ENCODE results near the gene NATD1. TPM values are rescaled to one million over a fixed set of nuclear protein-coding genes. Genes with fewer than 3 reads are reported as not detected.

The NATD1 gene
- total RNA-seq, 1 experiment from 2014 or later = 0.75 TPM

DNA sequence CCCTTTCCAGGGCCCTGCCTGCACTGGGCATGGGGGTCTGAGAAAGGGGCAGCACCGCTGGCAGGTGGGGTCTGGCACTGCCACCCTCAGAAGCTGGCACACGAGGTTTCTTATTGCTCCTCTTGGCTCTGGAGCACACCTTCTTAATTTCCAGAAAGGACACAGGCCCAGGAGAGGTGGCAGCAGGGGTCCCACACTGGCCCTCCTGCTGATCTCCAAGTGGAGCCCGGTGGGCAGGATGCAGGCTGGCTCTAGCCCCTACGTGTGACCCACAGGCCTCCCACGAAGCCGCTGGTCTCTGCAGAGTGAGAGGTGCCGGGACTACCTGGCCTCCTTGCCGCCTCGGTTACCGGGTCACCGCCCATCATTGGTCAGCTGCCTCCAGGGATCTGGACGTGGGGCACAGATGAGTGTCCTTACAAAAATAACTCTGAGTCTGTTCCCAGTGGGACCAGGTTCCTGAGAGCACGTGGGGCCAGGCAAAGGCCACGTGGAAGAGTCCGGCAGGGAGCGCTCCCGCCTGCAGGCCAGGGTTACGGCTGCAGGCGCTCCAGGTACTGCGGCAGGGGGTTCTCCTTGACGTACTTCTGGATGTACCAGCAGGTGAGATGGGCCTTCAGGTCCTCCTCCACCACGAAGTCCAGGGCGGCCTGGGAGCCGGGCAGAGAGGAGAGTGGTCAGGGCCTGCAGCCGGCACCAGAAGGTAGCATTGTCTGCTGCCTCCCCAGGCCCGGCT, 10.3 kb downstream of the NATD1 start:
- no peak for DNase-seq (ENCODE audit: low spot score)
- no peaks in the 10 kb centered on the region for H3K27me3 ChIP-seq (replicated peaks; ENCODE audit: insufficient read depth, low read depth, low read length, poor library complexity)
- ChIA-PET POLR2A (ENCODE audit: low non-redundant PET) (no interaction called here), CTCF (no interaction called here)
- BruUV-seq (replicated peaks) = no TSS peak
- TF ChIP-seq EZH2 (IDR thresholded peaks at IDR 0.05; ENCODE audit: borderline replicate concordance, low read depth, low read length, poor library complexity, severe bottlenecking) (no peak), CTCF (conservative IDR thresholded peaks at IDR 0.05; ENCODE audit: low read depth, low read length) (no peak)
- H3K4me1 ChIP-seq (ENCODE audit: insufficient read depth, low read length, poor library complexity, severe bottlenecking) = no peaks in the 10 kb centered on the region
- no peaks in the 10 kb centered on the region for H3K36me3 ChIP-seq (ENCODE audit: insufficient read depth, low read length, poor library complexity, severe bottlenecking)
- no peaks in the 10 kb centered on the region for H3K9me3 ChIP-seq (ENCODE audit: low read depth, low read length, poor library complexity, severe bottlenecking)
- no peak overlapping the region for H3K4me3 ChIP-seq (ENCODE audit: low read depth, low read length, poor library complexity, severe bottlenecking)
- no peak overlapping the region for H3K27ac ChIP-seq (ENCODE audit: low read depth, low read length, poor library complexity, severe bottlenecking)
- intact Hi-C loops (cut with micrococcal nuclease; ENCODE audit: unreplicated experiment) = no loop called here

DNA sequence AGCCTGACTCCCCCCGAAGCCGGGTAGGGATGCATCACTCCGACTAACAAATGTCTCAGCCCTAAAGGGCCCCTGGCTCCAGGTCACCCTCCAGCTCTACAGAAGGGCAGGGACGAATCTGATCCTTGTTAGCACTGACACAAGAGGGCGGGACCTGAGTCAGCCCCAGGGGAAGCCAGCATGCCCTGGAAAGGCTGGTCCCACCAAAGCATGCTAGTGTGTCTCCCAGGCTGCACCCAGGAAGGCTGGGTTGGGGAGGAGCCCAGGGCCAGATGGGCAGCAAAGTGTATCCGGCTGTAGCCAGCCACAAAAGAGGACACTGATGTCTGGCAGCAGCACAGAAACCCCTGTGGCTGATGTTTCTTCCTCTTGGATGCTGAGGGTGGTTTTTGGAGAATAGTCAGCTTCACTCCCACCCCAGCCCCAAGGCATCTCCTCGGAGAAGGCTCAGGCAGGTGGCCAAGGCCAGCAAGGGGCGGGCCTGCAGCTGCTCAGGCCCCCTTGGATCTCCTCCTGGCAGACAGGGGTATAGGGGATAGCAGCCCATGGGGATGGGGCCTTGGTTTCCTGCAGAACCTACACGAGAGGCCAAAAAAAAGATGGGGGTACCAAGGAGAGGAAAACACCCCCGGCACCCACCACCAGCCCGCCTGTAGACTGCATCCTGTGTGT, 11.0 kb downstream of the NATD1 start:
- H3K4me3 ChIP-seq (ENCODE audit: low read depth, low read length, poor library complexity, severe bottlenecking) = no peak overlapping the region
- no peak for TF ChIP-seq CTCF (conservative IDR thresholded peaks at IDR 0.05; ENCODE audit: low read depth, low read length)
- TF ChIP-seq EZH2 (IDR thresholded peaks at IDR 0.05; ENCODE audit: borderline replicate concordance, low read depth, low read length, poor library complexity, severe bottlenecking) = no peak
- H3K9me3 ChIP-seq (ENCODE audit: low read depth, low read length, poor library complexity, severe bottlenecking) = no peaks in the 10 kb centered on the region
- no peaks in the 10 kb centered on the region for H3K36me3 ChIP-seq (ENCODE audit: insufficient read depth, low read length, poor library complexity, severe bottlenecking)
- BruUV-seq (replicated peaks) = no TSS peak
- no peak for DNase-seq (ENCODE audit: low spot score)
- H3K27me3 ChIP-seq (replicated peaks; ENCODE audit: insufficient read depth, low read depth, low read length, poor library complexity) = no peaks in the 10 kb centered on the region
- H3K27ac ChIP-seq (ENCODE audit: low read depth, low read length, poor library complexity, severe bottlenecking) = no peak overlapping the region
- H3K4me1 ChIP-seq (ENCODE audit: insufficient read depth, low read length, poor library complexity, severe bottlenecking) = no peaks in the 10 kb centered on the region
- ChIA-PET CTCF (no interaction called here), POLR2A (ENCODE audit: low non-redundant PET) (no interaction called here)
- intact Hi-C loops (cut with micrococcal nuclease; ENCODE audit: unreplicated experiment) = no loop called here

- POLR2A ChIA-PET (ENCODE audit: low non-redundant PET) = no interaction called here
- TF ChIP-seq EZH2 (IDR thresholded peaks at IDR 0.05; ENCODE audit: borderline replicate concordance, low read depth, low read length, poor library complexity, severe bottlenecking) = no peak
- TF ChIP-seq CTCF (conservative IDR thresholded peaks at IDR 0.05; ENCODE audit: low read depth, low read length) = no peak
- no TSS peak for BruUV-seq (replicated peaks)
- Histone ChIP-seq H3K4me3 (ENCODE audit: low read depth, low read length, poor library complexity, severe bottlenecking) (no peak overlapping the region), H3K27ac (ENCODE audit: low read depth, low read length, poor library complexity, severe bottlenecking) (no peak overlapping the region), H3K4me1 (ENCODE audit: insufficient read depth, low read length, poor library complexity, severe bottlenecking) (no peaks in the 10 kb centered on the region), H3K27me3 (replicated peaks; ENCODE audit: insufficient read depth, low read depth, low read length, poor library complexity) (no peaks in the 10 kb centered on the region), H3K36me3 (ENCODE audit: insufficient read depth, low read length, poor library complexity, severe bottlenecking) (no peaks in the 10 kb centered on the region), H3K9me3 (ENCODE audit: low read depth, low read length, poor library complexity, severe bottlenecking) (no peaks in the 10 kb centered on the region)
- intact Hi-C loops (cut with micrococcal nuclease; ENCODE audit: unreplicated experiment) = no loop called here
- no peak for DNase-seq (ENCODE audit: low spot score)
- CTCF ChIA-PET = no interaction called here
Measured at GRCh38 chr17:21241564-21241963, 11.6 kb downstream of the NATD1 start.
